Nephron progenitor cell (in vitro differentiated cells): Measurements from ENCODE around the gene ABCC9.

Experiments
- DNase-seq: peaks from one replicate; pipeline ENCODE4 v3.0.0; 2021
- H3K27ac Mint-ChIP-seq: 2 replicates; pipeline ENCODE4 v1.8.0; 2021; ENCODE audit warnings: mild to moderate bottlenecking, moderate library complexity, mixed read lengths
- H3K27me3 Mint-ChIP-seq: 2 replicates; pipeline ENCODE4 v1.8.0; 2021; ENCODE audit warnings: mild to moderate bottlenecking, low read depth, mixed read lengths; ENCODE audit not compliant: poor library complexity
- H3K36me3 Mint-ChIP-seq: 2 replicates; pipeline ENCODE4 v1.8.0; 2021; ENCODE audit warnings: low read depth, mixed read lengths
- H3K4me1 Mint-ChIP-seq: 2 replicates; pipeline ENCODE4 v1.8.0; 2021; ENCODE audit warnings: mixed read lengths
- H3K4me3 Mint-ChIP-seq: 2 replicates; pipeline ENCODE4 v1.8.0; 2021; ENCODE audit warnings: mild to moderate bottlenecking, moderate library complexity, mixed read lengths
- H3K9me3 Mint-ChIP-seq: 2 replicates; pipeline ENCODE4 v1.8.0; 2021; ENCODE audit warnings: mild to moderate bottlenecking, moderate library complexity, mixed read lengths
- CTCF ChIP-seq: fragments of 200-600 bp; sonication (generic); IDR thresholded peaks from 2 replicates; pipeline ENCODE4 v1.5.0; 2021; ENCODE audit warnings: antibody characterized with exemption

ABCC9 gene

GRCh38 chr12:21828779-21829178, 112.4 kb downstream of the ABCC9 start:
- Mint-ChIP-seq H3K4me3 (no peak overlapping the region), H3K9me3 (no peaks in the 10 kb centered on the region), H3K27me3 (no peaks in the 10 kb centered on the region), H3K27ac (no peak overlapping the region), H3K36me3 (peaks cover 39% of the 10 kb centered on the region), H3K4me1 (peaks cover 7% of the 10 kb centered on the region)
- DNase-seq: no peak
- TF ChIP-seq CTCF: no peak

- no peak for DNase-seq
- no peak for TF ChIP-seq CTCF
- Mint-ChIP-seq H3K4me1 (peaks cover 12% of the 10 kb centered on the region), H3K4me3 (no peak overlapping the region), H3K9me3 (no peaks in the 10 kb centered on the region), H3K36me3 (peaks cover 38% of the 10 kb centered on the region), H3K27me3 (no peaks in the 10 kb centered on the region), H3K27ac (no peak overlapping the region)
These were observed 113.0 kb downstream of the ABCC9 start for GRCh38 chr12:21828136-21828775.

GRCh38 chr12:21827083-21827482, 114.1 kb downstream of the ABCC9 start:
- no peak for DNase-seq
- peaks cover 38% of the 10 kb centered on the region for H3K36me3 Mint-ChIP-seq
- no peak overlapping the region for H3K4me3 Mint-ChIP-seq
- no peaks in the 10 kb centered on the region for H3K27me3 Mint-ChIP-seq
- no peak for TF ChIP-seq CTCF
- H3K27ac Mint-ChIP-seq: no peak overlapping the region
- peaks cover 17% of the 10 kb centered on the region for H3K4me1 Mint-ChIP-seq
- H3K9me3 Mint-ChIP-seq: no peaks in the 10 kb centered on the region

- TF ChIP-seq CTCF: no peak
- Mint-ChIP-seq H3K27ac (no peak overlapping the region), H3K36me3 (peaks cover 37% of the 10 kb centered on the region), H3K4me1 (peaks cover 17% of the 10 kb centered on the region), H3K27me3 (no peaks in the 10 kb centered on the region), H3K9me3 (no peaks in the 10 kb centered on the region), H3K4me3 (no peak overlapping the region)
- no peak for DNase-seq
These were observed 114.7 kb downstream of the ABCC9 start for GRCh38 chr12:21826618-21826910.

- H3K27me3 Mint-ChIP-seq: no peaks in the 10 kb centered on the region
These were observed 115.2 kb downstream of the ABCC9 start for GRCh38 chr12:21825886-21826617.

More at GRCh38 chr12:21825886-21826617, 115.2 kb downstream of the ABCC9 start:
- TF ChIP-seq CTCF: no peak
- Mint-ChIP-seq H3K4me1 (peaks cover 17% of the 10 kb centered on the region), H3K4me3 (no peak overlapping the region), H3K36me3 (peaks cover 32% of the 10 kb centered on the region), H3K27ac (no peak overlapping the region), H3K9me3 (no peaks in the 10 kb centered on the region)
- no peak for DNase-seq
